Heart left ventricle (tissue), 16 donors: ENCODE results near the gene RAX2. TPM values are rescaled to one million over a fixed set of nuclear protein-coding genes. Genes with fewer than 3 reads are reported as not detected.

Experiments used
- ATAC-seq, 4 donors: fragments of 200-7000 bp; cut with Tn5 transposase; one replicate each; pipeline ENCODE4 v1.9.1; 2020 to 2022; ENCODE audit warnings: moderate library complexity in 4 of 4, mild to moderate bottlenecking in 3 of 4, moderate number of reproducible peaks in 1 of 4
- DNase-seq, 5 donors: peaks; one replicate each; pipeline ENCODE4 v3.0.0-alpha.2; 2020
- H3K27ac ChIP-seq, 12 donors: fragments of 200-600 bp; sonication (generic) in 4 of 12; one replicate each; pipeline versions ENCODE4 v1.5.0 to v1.8.0; 2016 to 2022; ENCODE audit warnings: mild to moderate bottlenecking in 2 of 12
- H3K27me3 ChIP-seq, 9 donors: fragments of 200-600 bp; sonication (generic) in 2 of 9; one replicate each; pipeline versions ENCODE4 v1.5.1 to v1.8.0; 2016 to 2022; ENCODE audit warnings: mild to moderate bottlenecking in 3 of 9
- H3K36me3 ChIP-seq, 9 donors: fragments of 200-600 bp; sonication (generic) in 2 of 9; one replicate each; pipeline versions ENCODE4 v1.5.0 to v1.8.0; 2018 to 2022; ENCODE audit warnings: mild to moderate bottlenecking in 2 of 9
- H3K4me1 ChIP-seq, 12 donors: fragments of 200-600 bp; sonication (generic) in 4 of 12; one replicate each; pipeline versions ENCODE4 v1.5.0 to v1.8.0; 2016 to 2022; ENCODE audit warnings: mild to moderate bottlenecking in 3 of 12
- H3K4me3 ChIP-seq, 12 donors: fragments of 200-600 bp; sonication (generic) in 4 of 12; one replicate each; pipeline versions ENCODE4 v1.5.0 to v1.8.0; 2017 to 2022; ENCODE audit warnings: mild to moderate bottlenecking in 9 of 12, moderate library complexity in 4 of 12
- H3K9me3 ChIP-seq, 12 donors: fragments of 200-600 bp; sonication (generic) in 4 of 12; one replicate each; pipeline versions ENCODE4 v1.5.0 to v1.8.0; 2016 to 2022; ENCODE audit warnings: mild to moderate bottlenecking in 1 of 12
- CTCF ChIP-seq, 12 donors: fragments of 200-600 bp; sonication (generic) in 4 of 12; IDR thresholded peaks; one replicate each; pipeline versions ENCODE4 v1.5.0 to v1.8.0; 2018 to 2022; ENCODE audit warnings: antibody characterized with exemption in 12 of 12, mild to moderate bottlenecking in 5 of 12
- POLR2A ChIP-seq, 2 donors: fragments of 450-650 bp; IDR thresholded peaks; one replicate each; pipeline ENCODE4 v1.6.1; 2017; ENCODE audit warnings: antibody characterized with exemption in 2 of 2, mild to moderate bottlenecking in 2 of 2, moderate library complexity in 2 of 2
- WGBS, 4 donors: extraction: QIAGEN DNeasy Blood & Tissue Kit in 2 of 4; methylation state at CpG; one replicate each; pipeline versions ENCODE4 v1.1.5 to v1.1.7; 2013 to 2018; 5-methylcytosine and 5-hydroxymethylcytosine counted together
- intact Hi-C, 10 donors: fragments of 100-400 bp; cut with DNase I; formaldehyde crosslinking; loops; one replicate each; pipeline versions ENCODE4 v1.11.1 to v1.14.2; 2022
- polyA plus RNA-seq, 2 donors: library from polyadenylated mRNA; stranded (reverse); fragments of 200-250 nt; gene quantifications; one replicate each; pipeline ENCODE4 v1.2.3, GENCODE V29; 2013
- total RNA-seq, 9 donors: library from RNA; depleted of rRNA in 2 of 9; stranded (reverse); fragments of >200 nt in 2 of 9; fragmentation: NEBNext Ultra II Directional in 3 of 9; extraction: Animal tissue kit (Norgen Biotek cat#: 25700) in 3 of 9; gene quantifications; one replicate each; pipeline versions ENCODE4 v1.1.0 to v1.2.4, GENCODE V29; 2016 to 2023
- donor health status: ischemic (EF 13 %, LVEDD 7.1; RV severe dilation, severe dysfunction).
- donor health status: healthy with polysubstance abuse.
- donor health status: DM: no; HTN: yes; CAD: no.
- donor health status: DM: no; HTN: no; CAD: no.
- donor health status: ischemic (EF 25% LVEDD 6.9; RV normal size, moderate dysfunction).
- donor health status: ischemic (EF 25% LVEDD 5.7; RV mildly dilated, moderate dysfunction).
- donor health status: healthy.
- donor health status: DM: yes; HTN: yes; CAD: no.
- donor health status: ischemic (EF 35%, LVEDD 5.7; RV mildly dilated, moderate dysfunction).
- donor health status: nonischemic (EF 11% LVEDD 7.7; RV severe dilation, severe dysfunction).
- donor health status: DM: yes; HTN: yes; CAD: no.
- donor health status: PGD.
- donor health status: ischemic (EF 29% LVEDD 5.4; RV normal size, mild dysfunction).
- donor health status: nonischemic (EF 23%, LVEDD 6.1; RV moderate dilation, normal function).

RAX2 gene
- total and polyA plus RNA-seq, 11 donors, result not detected

GRCh38 chr19:3762501-3763459, 9.2 kb downstream of the RAX2 start, which contains the start of gene MRPL54:
Gene MRPL54, plus strand, starts transcription at chr19:3762682. Its CDS starts 19 bp downstream, at chr19:3762701.
- intact Hi-C loops, result loop anchor here in 6 of 10 donors (5.0 to 10.0 kb wide), 4 partner anchors 60 to 225 kb away; partner anchors contain the start of gene EEF2 (in 5 of the 6)
- ATAC-seq, result peak; percentile 94 to 97 (median 96)
- Histone ChIP-seq H3K27me3 (no peaks in the 10 kb centered on the region), H3K27ac (peak within 1 kb of the TSS; percentile 90 to 99 (median 97)), H3K4me3 (peak within 1 kb of the TSS; percentile 69 to 98 (median 90)), H3K4me1 (peaks cover 5 to 43% (median 28%) of the 10 kb centered on the region in 12 donors), H3K36me3 (peaks cover 0 to 51% (median 41%) of the 10 kb centered on the region in 9 donors), H3K9me3 (no peaks in the 10 kb centered on the region)
- DNase-seq, result peak; percentile 99 to 100 (median 99)
- TF ChIP-seq POLR2A (IDR thresholded peaks at IDR 0.05), result peak in 1 of 2 donors; percentile 54
- TF ChIP-seq CTCF (IDR thresholded peaks at IDR 0.05), result no peak
- WGBS, 4 donors, result 3 to 5% (median 4%) methylated on average over 36 to 47 of the region's 47 CpGs

GRCh38 chr19:3762130-3762473, 9.9 kb downstream of the RAX2 start:
- 52 to 74% (median 60%) methylated on average over 1 of the region's 1 CpG for WGBS, 4 donors
- Histone ChIP-seq H3K27ac (peak overlapping the region; percentile 90 to 99 (median 97)), H3K4me3 (peak overlapping the region in 7 of 12 donors; percentile 67 to 93 (median 87)), H3K36me3 (peaks cover 0 to 51% (median 41%) of the 10 kb centered on the region in 9 donors), H3K9me3 (no peaks in the 10 kb centered on the region), H3K4me1 (peaks cover 5 to 43% (median 28%) of the 10 kb centered on the region in 12 donors), H3K27me3 (no peaks in the 10 kb centered on the region)
- no peak for DNase-seq
- no peak for ATAC-seq
- TF ChIP-seq POLR2A (IDR thresholded peaks at IDR 0.05) (no peak), CTCF (IDR thresholded peaks at IDR 0.05) (no peak)
- intact Hi-C loops, result loop anchor here in 6 of 10 donors (5.0 to 10.0 kb wide), 4 partner anchors 60 to 225 kb away; partner anchors contain the start of gene EEF2 (in 5 of the 6)

GRCh38 chr19:3761382-3762129, 10.5 kb downstream of the RAX2 start, which contains the start of gene APBA3:
Gene APBA3, minus strand, starts transcription at chr19:3761692. Its CDS starts 1,428 bp downstream, at chr19:3760264.
- Histone ChIP-seq H3K27me3 (no peaks in the 10 kb centered on the region), H3K4me1 (peaks cover 5 to 43% (median 28%) of the 10 kb centered on the region in 12 donors), H3K36me3 (peaks cover 0 to 50% (median 35%) of the 10 kb centered on the region in 9 donors), H3K4me3 (peak within 1 kb of the TSS; percentile 69 to 98 (median 90)), H3K9me3 (no peaks in the 10 kb centered on the region), H3K27ac (peak within 1 kb of the TSS; percentile 90 to 99 (median 97))
- ATAC-seq (peak; percentile 27 to 70 (median 58)), DNase-seq (peak; percentile 90 to 98 (median 93))
- peak in 1 of 2 donors; percentile 85 for TF ChIP-seq POLR2A (IDR thresholded peaks at IDR 0.05)
- TF ChIP-seq CTCF (IDR thresholded peaks at IDR 0.05), result peak; percentile 53 to 97 (median 81)
- intact Hi-C loops, result loop anchor here in 6 of 10 donors (5.0 to 10.0 kb wide), 4 partner anchors 61 to 226 kb away; partner anchors contain the start of gene EEF2 (in 5 of the 6)
- 3 to 7% (median 4%) methylated on average over 25 to 45 of the region's 45 CpGs for WGBS, 4 donors
